ENCODE data around the gene C5.

Gene C5

GRCh38 chr9:121024237-121024636 is 25.8 kb downstream of the C5 start:
- no peak overlapping the region for H3K4me3 ChIP-seq (ENCODE audit: low read depth in 1 of 5, low read length in 5 of 5)
- H3K9ac ChIP-seq (ENCODE audit: low read length in 5 of 5): no peak overlapping the region
- H3K9me3 ChIP-seq (ENCODE audit: control insufficient read depth in 5 of 5, low read length in 5 of 5): no peaks in the 10 kb centered on the region
- no peaks in the 10 kb centered on the region for H3K27me3 ChIP-seq (ENCODE audit: control insufficient read depth in 5 of 5, insufficient read depth in 4 of 5, low read length in 5 of 5)
- no peaks in the 10 kb centered on the region for H3K4me1 ChIP-seq (ENCODE audit: control insufficient read depth in 5 of 5, insufficient read depth in 5 of 5, low read length in 5 of 5)
- peaks cover 0 to 17% (median 0%) of the 10 kb centered on the region in 5 donors for H3K36me3 ChIP-seq (ENCODE audit: control insufficient read depth in 5 of 5, insufficient read depth in 5 of 5, low read length in 5 of 5)
- H3K27ac ChIP-seq (ENCODE audit: low read depth, low read length): no peak overlapping the region

GRCh38 chr9:121023064-121023463 is 27.0 kb downstream of the C5 start:
- H3K9ac ChIP-seq (ENCODE audit: low read length in 5 of 5): no peak overlapping the region
- no peak overlapping the region for H3K4me3 ChIP-seq (ENCODE audit: low read depth in 1 of 5, low read length in 5 of 5)
- H3K9me3 ChIP-seq (ENCODE audit: control insufficient read depth in 5 of 5, low read length in 5 of 5): no peaks in the 10 kb centered on the region
- H3K27me3 ChIP-seq (ENCODE audit: control insufficient read depth in 5 of 5, insufficient read depth in 4 of 5, low read length in 5 of 5): no peaks in the 10 kb centered on the region
- peaks cover 0 to 13% (median 0%) of the 10 kb centered on the region in 5 donors for H3K36me3 ChIP-seq (ENCODE audit: control insufficient read depth in 5 of 5, insufficient read depth in 5 of 5, low read length in 5 of 5)
- H3K27ac ChIP-seq (ENCODE audit: low read depth, low read length): no peak overlapping the region
- H3K4me1 ChIP-seq (ENCODE audit: control insufficient read depth in 5 of 5, insufficient read depth in 5 of 5, low read length in 5 of 5): no peaks in the 10 kb centered on the region

- H3K36me3 ChIP-seq (ENCODE audit: control insufficient read depth in 5 of 5, insufficient read depth in 5 of 5, low read length in 5 of 5): peaks cover 0 to 19% (median 3%) of the 10 kb centered on the region in 5 donors
- no peak overlapping the region for H3K4me3 ChIP-seq (ENCODE audit: low read depth in 1 of 5, low read length in 5 of 5)
- no peaks in the 10 kb centered on the region for H3K27me3 ChIP-seq (ENCODE audit: control insufficient read depth in 5 of 5, insufficient read depth in 4 of 5, low read length in 5 of 5)
- H3K9me3 ChIP-seq (ENCODE audit: control insufficient read depth in 5 of 5, low read length in 5 of 5): no peaks in the 10 kb centered on the region
- no peaks in the 10 kb centered on the region for H3K4me1 ChIP-seq (ENCODE audit: control insufficient read depth in 5 of 5, insufficient read depth in 5 of 5, low read length in 5 of 5)
- no peak overlapping the region for H3K27ac ChIP-seq (ENCODE audit: low read depth, low read length)
- H3K9ac ChIP-seq (ENCODE audit: low read length in 5 of 5): no peak overlapping the region
Measured at GRCh38 chr9:121021301-121021700, 28.8 kb downstream of the C5 start.

DNA sequence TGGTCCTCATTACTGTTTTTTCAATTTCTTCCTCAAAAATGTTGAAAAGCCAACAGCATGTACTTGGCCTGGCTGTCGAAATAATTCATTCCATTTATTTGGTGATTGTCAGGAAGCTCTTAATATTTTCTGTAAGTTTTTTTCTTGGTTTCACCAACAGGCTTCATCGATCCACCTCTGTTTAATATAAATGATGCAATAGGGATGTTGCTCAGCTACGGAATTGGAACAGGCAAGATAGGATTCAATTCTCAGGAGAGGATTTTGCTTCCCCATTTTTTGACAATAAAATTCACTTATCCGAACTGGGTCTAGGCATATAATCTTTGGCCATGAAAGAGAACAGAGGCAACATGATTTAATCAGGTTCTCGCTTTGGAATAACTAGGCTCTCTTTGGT is 30.8 kb downstream of the C5 start:
- Histone ChIP-seq H3K27me3 (ENCODE audit: control insufficient read depth in 5 of 5, insufficient read depth in 4 of 5, low read length in 5 of 5) (no peaks in the 10 kb centered on the region), H3K9me3 (ENCODE audit: control insufficient read depth in 5 of 5, low read length in 5 of 5) (no peaks in the 10 kb centered on the region), H3K27ac (ENCODE audit: low read depth, low read length) (no peak overlapping the region), H3K4me3 (ENCODE audit: low read depth in 1 of 5, low read length in 5 of 5) (no peak overlapping the region), H3K9ac (ENCODE audit: low read length in 5 of 5) (no peak overlapping the region), H3K36me3 (ENCODE audit: control insufficient read depth in 5 of 5, insufficient read depth in 5 of 5, low read length in 5 of 5) (peaks cover 0 to 26% (median 7%) of the 10 kb centered on the region in 5 donors), H3K4me1 (ENCODE audit: control insufficient read depth in 5 of 5, insufficient read depth in 5 of 5, low read length in 5 of 5) (no peaks in the 10 kb centered on the region)

DNA sequence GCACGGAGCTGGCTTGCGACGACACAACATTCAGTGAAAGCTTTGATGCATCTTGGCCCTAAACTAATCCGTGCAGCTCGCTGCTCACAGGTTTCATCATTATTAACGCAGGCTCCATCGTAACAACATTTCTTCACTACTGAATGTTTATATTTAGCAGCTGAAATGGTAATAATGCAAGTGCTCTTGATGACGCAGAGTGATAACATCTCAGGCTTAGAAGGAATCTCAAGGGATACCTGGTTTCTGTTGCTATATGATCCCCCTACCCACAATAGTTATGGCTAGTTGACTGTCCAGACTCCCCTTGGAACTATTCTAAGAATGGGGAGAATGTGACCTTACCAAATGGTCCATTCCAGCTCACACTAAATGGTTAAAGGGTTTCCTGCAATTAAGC is 36.2 kb downstream of the C5 start:
- H3K4me3 ChIP-seq (ENCODE audit: low read depth in 1 of 5, low read length in 5 of 5): no peak overlapping the region
- H3K9me3 ChIP-seq (ENCODE audit: control insufficient read depth in 5 of 5, low read length in 5 of 5): no peaks in the 10 kb centered on the region
- H3K36me3 ChIP-seq (ENCODE audit: control insufficient read depth in 5 of 5, insufficient read depth in 5 of 5, low read length in 5 of 5): peaks cover 0 to 22% (median 7%) of the 10 kb centered on the region in 5 donors
- no peak overlapping the region for H3K27ac ChIP-seq (ENCODE audit: low read depth, low read length)
- H3K27me3 ChIP-seq (ENCODE audit: control insufficient read depth in 5 of 5, insufficient read depth in 4 of 5, low read length in 5 of 5): no peaks in the 10 kb centered on the region
- H3K4me1 ChIP-seq (ENCODE audit: control insufficient read depth in 5 of 5, insufficient read depth in 5 of 5, low read length in 5 of 5): no peaks in the 10 kb centered on the region
- H3K9ac ChIP-seq (ENCODE audit: low read length in 5 of 5): no peak overlapping the region

DNA sequence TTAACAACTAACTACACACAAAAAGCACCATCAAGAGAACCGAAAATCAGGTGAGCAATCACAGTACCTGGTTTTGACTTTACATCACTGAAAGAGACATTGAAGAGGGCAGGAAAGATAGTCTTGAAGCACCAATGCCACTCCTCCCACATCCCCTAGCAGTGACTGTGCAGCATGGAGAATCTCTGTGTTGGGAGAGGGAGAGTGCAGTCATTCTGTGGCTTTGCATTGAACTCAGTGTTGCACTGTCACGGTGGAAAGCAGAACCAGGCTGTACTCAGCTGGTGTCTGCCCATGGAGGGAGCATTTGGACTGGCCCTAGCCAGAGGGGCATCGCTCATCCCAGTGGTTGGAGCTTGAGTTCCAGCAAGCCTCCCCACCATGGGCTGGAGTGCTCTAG is 40.4 kb downstream of the C5 start:
- Histone ChIP-seq H3K27me3 (ENCODE audit: control insufficient read depth in 5 of 5, insufficient read depth in 4 of 5, low read length in 5 of 5) (no peaks in the 10 kb centered on the region), H3K9me3 (ENCODE audit: control insufficient read depth in 5 of 5, low read length in 5 of 5) (no peaks in the 10 kb centered on the region), H3K9ac (ENCODE audit: low read length in 5 of 5) (no peak overlapping the region), H3K36me3 (ENCODE audit: control insufficient read depth in 5 of 5, insufficient read depth in 5 of 5, low read length in 5 of 5) (peaks cover 0 to 16% (median 12%) of the 10 kb centered on the region in 5 donors), H3K4me3 (ENCODE audit: low read depth in 1 of 5, low read length in 5 of 5) (no peak overlapping the region), H3K27ac (ENCODE audit: low read depth, low read length) (no peak overlapping the region), H3K4me1 (ENCODE audit: control insufficient read depth in 5 of 5, insufficient read depth in 5 of 5, low read length in 5 of 5) (no peaks in the 10 kb centered on the region)

DNA sequence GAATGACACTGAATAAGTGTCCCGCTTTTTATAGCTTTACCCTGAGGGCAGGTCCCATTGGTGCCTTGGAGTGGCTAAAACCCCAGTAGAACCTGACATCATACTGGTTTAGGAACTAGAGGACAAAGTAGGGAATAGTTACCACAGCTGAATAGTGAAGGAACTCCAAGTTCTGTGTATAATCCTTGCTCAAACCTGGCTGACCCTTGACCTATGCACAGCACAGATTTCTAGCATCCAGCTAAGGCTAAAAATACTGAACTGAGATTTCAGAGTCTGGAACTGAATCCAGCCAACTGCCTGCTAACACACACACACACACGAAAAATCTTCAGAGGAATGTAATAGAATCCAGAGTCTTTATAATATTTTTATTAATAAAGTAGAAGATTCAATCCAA is 50.8 kb downstream of the C5 start:
- Histone ChIP-seq H3K27ac (ENCODE audit: low read depth, low read length) (no peak overlapping the region), H3K36me3 (ENCODE audit: control insufficient read depth in 5 of 5, insufficient read depth in 5 of 5, low read length in 5 of 5) (peaks cover 0 to 6% (median 0%) of the 10 kb centered on the region in 5 donors), H3K4me1 (ENCODE audit: control insufficient read depth in 5 of 5, insufficient read depth in 5 of 5, low read length in 5 of 5) (no peaks in the 10 kb centered on the region), H3K9ac (ENCODE audit: low read length in 5 of 5) (no peak overlapping the region), H3K9me3 (ENCODE audit: control insufficient read depth in 5 of 5, low read length in 5 of 5) (no peaks in the 10 kb centered on the region), H3K27me3 (ENCODE audit: control insufficient read depth in 5 of 5, insufficient read depth in 4 of 5, low read length in 5 of 5) (no peaks in the 10 kb centered on the region), H3K4me3 (ENCODE audit: low read depth in 1 of 5, low read length in 5 of 5) (no peak overlapping the region)

DNA sequence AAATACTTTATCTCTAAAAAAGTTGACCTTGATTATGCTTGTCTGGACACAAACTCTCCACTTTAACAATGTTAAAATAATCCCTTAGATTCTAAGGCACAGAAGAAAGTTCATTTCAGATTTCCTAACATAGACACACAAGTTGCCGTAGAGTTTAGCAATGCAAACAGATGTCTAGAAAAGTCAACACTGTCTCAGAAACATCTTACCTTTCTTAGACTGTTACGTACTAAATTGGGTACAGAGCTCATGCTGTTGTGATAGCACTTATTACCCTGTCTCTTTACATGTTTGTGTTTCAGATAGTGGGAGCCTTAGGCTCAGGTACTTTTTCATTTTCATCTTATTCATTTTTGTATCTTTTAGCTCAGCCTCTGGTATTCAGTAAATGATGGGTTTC is 52.0 kb downstream of the C5 start:
- Histone ChIP-seq H3K9ac (ENCODE audit: low read length in 5 of 5) (no peak overlapping the region), H3K36me3 (ENCODE audit: control insufficient read depth in 5 of 5, insufficient read depth in 5 of 5, low read length in 5 of 5) (peaks cover 0 to 6% (median 0%) of the 10 kb centered on the region in 5 donors), H3K4me1 (ENCODE audit: control insufficient read depth in 5 of 5, insufficient read depth in 5 of 5, low read length in 5 of 5) (no peaks in the 10 kb centered on the region), H3K27me3 (ENCODE audit: control insufficient read depth in 5 of 5, insufficient read depth in 4 of 5, low read length in 5 of 5) (no peaks in the 10 kb centered on the region), H3K9me3 (ENCODE audit: control insufficient read depth in 5 of 5, low read length in 5 of 5) (no peaks in the 10 kb centered on the region), H3K27ac (ENCODE audit: low read depth, low read length) (no peak overlapping the region), H3K4me3 (ENCODE audit: low read depth in 1 of 5, low read length in 5 of 5) (no peak overlapping the region)

GRCh38 chr9:120997502-120997901 is 52.6 kb downstream of the C5 start:
- H3K9me3 ChIP-seq (ENCODE audit: control insufficient read depth in 5 of 5, low read length in 5 of 5): no peaks in the 10 kb centered on the region
- peaks cover 0 to 6% (median 0%) of the 10 kb centered on the region in 5 donors for H3K36me3 ChIP-seq (ENCODE audit: control insufficient read depth in 5 of 5, insufficient read depth in 5 of 5, low read length in 5 of 5)

GRCh38 chr9:120996409-120996808 is 53.7 kb downstream of the C5 start:
- H3K4me1 ChIP-seq (ENCODE audit: control insufficient read depth in 5 of 5, insufficient read depth in 5 of 5, low read length in 5 of 5): no peaks in the 10 kb centered on the region
- H3K36me3 ChIP-seq (ENCODE audit: control insufficient read depth in 5 of 5, insufficient read depth in 5 of 5, low read length in 5 of 5): peaks cover 0 to 6% (median 0%) of the 10 kb centered on the region in 5 donors
- H3K27me3 ChIP-seq (ENCODE audit: control insufficient read depth in 5 of 5, insufficient read depth in 4 of 5, low read length in 5 of 5): no peaks in the 10 kb centered on the region
- no peak overlapping the region for H3K27ac ChIP-seq (ENCODE audit: low read depth, low read length)
- H3K9ac ChIP-seq (ENCODE audit: low read length in 5 of 5): no peak overlapping the region
- H3K9me3 ChIP-seq (ENCODE audit: control insufficient read depth in 5 of 5, low read length in 5 of 5): no peaks in the 10 kb centered on the region
- no peak overlapping the region for H3K4me3 ChIP-seq (ENCODE audit: low read depth in 1 of 5, low read length in 5 of 5)

More at GRCh38 chr9:120997502-120997901, 52.6 kb downstream of the C5 start:
- no peak overlapping the region for H3K9ac ChIP-seq (ENCODE audit: low read length in 5 of 5)
- H3K27me3 ChIP-seq (ENCODE audit: control insufficient read depth in 5 of 5, insufficient read depth in 4 of 5, low read length in 5 of 5): no peaks in the 10 kb centered on the region
- no peaks in the 10 kb centered on the region for H3K4me1 ChIP-seq (ENCODE audit: control insufficient read depth in 5 of 5, insufficient read depth in 5 of 5, low read length in 5 of 5)
- no peak overlapping the region for H3K27ac ChIP-seq (ENCODE audit: low read depth, low read length)
- H3K4me3 ChIP-seq (ENCODE audit: low read depth in 1 of 5, low read length in 5 of 5): no peak overlapping the region

GRCh38 chr9:120989065-120989464 is 61.0 kb downstream of the C5 start:
- H3K4me1 ChIP-seq (ENCODE audit: control insufficient read depth in 5 of 5, insufficient read depth in 5 of 5, low read length in 5 of 5): peaks cover 0 to 5% (median 0%) of the 10 kb centered on the region in 5 donors
- no peaks in the 10 kb centered on the region for H3K9me3 ChIP-seq (ENCODE audit: control insufficient read depth in 5 of 5, low read length in 5 of 5)
- peaks cover 0 to 8% (median 0%) of the 10 kb centered on the region in 5 donors for H3K36me3 ChIP-seq (ENCODE audit: control insufficient read depth in 5 of 5, insufficient read depth in 5 of 5, low read length in 5 of 5)
- no peaks in the 10 kb centered on the region for H3K27me3 ChIP-seq (ENCODE audit: control insufficient read depth in 5 of 5, insufficient read depth in 4 of 5, low read length in 5 of 5)
- no peak overlapping the region for H3K4me3 ChIP-seq (ENCODE audit: low read depth in 1 of 5, low read length in 5 of 5)
- no peak overlapping the region for H3K27ac ChIP-seq (ENCODE audit: low read depth, low read length)
- no peak overlapping the region for H3K9ac ChIP-seq (ENCODE audit: low read length in 5 of 5)

All from subcutaneous abdominal adipose tissue (tissue), 5 donors.